HL-60/S4 (cell line): ENCODE results near the gene PDE7B.

Experiments used
- in situ Hi-C: fragments of 300-500 bp; cut with MboI; formaldehyde crosslinking; loops from 2 replicates; pipeline ENCODE4 v1.14.3; 2022; ENCODE audit warnings: low sequenced_read_pairs

The PDE7B gene

GRCh38 chr6:135851442-135852271 lies at the start of gene PDE7B:
Gene PDE7B (plus strand): TSS chr6:135851701.
- in situ Hi-C loops, result no loop called here

- in situ Hi-C loops, result no loop called here
These were observed 49.6 kb upstream of the PDE7B start for GRCh38 chr6:135801755-135802465.

GRCh38 chr6:135810486-135810885 lies 41.0 kb upstream of the PDE7B start:
- in situ Hi-C loops, result no loop called here

- in situ Hi-C loops, result no loop called here
These were observed 40.3 kb upstream of the PDE7B start for GRCh38 chr6:135811170-135811569.

- in situ Hi-C loops, result no loop called here
These were observed 39.6 kb upstream of the PDE7B start for GRCh38 chr6:135811644-135812526.

- in situ Hi-C loops, result no loop called here
These were observed 38.1 kb upstream of the PDE7B start for GRCh38 chr6:135813401-135813800.

GRCh38 chr6:135814043-135814442 lies 37.5 kb upstream of the PDE7B start:
- in situ Hi-C loops, result no loop called here

- in situ Hi-C loops, result no loop called here
These were observed 36.3 kb upstream of the PDE7B start for GRCh38 chr6:135815216-135815615.

- in situ Hi-C loops, result no loop called here
These were observed 34.5 kb upstream of the PDE7B start for GRCh38 chr6:135817035-135817434.

- in situ Hi-C loops, result no loop called here
These were observed 31.8 kb upstream of the PDE7B start for GRCh38 chr6:135819665-135820064.

GRCh38 chr6:135820340-135820739 lies 31.2 kb upstream of the PDE7B start:
- in situ Hi-C loops, result no loop called here

GRCh38 chr6:135823851-135824250 lies 27.6 kb upstream of the PDE7B start:
- in situ Hi-C loops, result no loop called here

GRCh38 chr6:135826236-135826804 lies 25.2 kb upstream of the PDE7B start:
- in situ Hi-C loops, result no loop called here

GRCh38 chr6:135828021-135828420 lies 23.5 kb upstream of the PDE7B start:
- in situ Hi-C loops, result no loop called here

GRCh38 chr6:135830452-135830881 lies 21.0 kb upstream of the PDE7B start:
- in situ Hi-C loops, result no loop called here

GRCh38 chr6:135831016-135831415 lies 20.5 kb upstream of the PDE7B start:
- in situ Hi-C loops, result no loop called here

- in situ Hi-C loops, result no loop called here
These were observed 19.3 kb upstream of the PDE7B start for GRCh38 chr6:135832166-135832565.

GRCh38 chr6:135833771-135834170 lies 17.7 kb upstream of the PDE7B start:
- in situ Hi-C loops, result no loop called here

- in situ Hi-C loops, result no loop called here
These were observed 13.6 kb upstream of the PDE7B start for GRCh38 chr6:135837735-135838449.

- in situ Hi-C loops, result no loop called here
These were observed 12.4 kb upstream of the PDE7B start for GRCh38 chr6:135839121-135839520.
